GM18867 (cell line): ENCODE measurements around the gene TMCO1.
A peak's percentile ranks its signal among the peaks of the same experiment; 100 is the strongest.
"Not testable (repeated sequence)": the region's sequence is repeated elsewhere in the genome, so short reads cannot be mapped to it uniquely, and the experiment has no call there.

Experiments
- ATAC-seq: cut with Tn5 transposase; IDR thresholded peaks from one replicate; pipeline ENCODE4 v1.9.1; 2021; ENCODE audit warnings: mild to moderate bottlenecking, moderate library complexity; ENCODE audit not compliant: unreplicated experiment

Gene TMCO1, protein sequence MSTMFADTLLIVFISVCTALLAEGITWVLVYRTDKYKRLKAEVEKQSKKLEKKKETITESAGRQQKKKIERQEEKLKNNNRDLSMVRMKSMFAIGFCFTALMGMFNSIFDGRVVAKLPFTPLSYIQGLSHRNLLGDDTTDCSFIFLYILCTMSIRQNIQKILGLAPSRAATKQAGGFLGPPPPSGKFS

DNA sequence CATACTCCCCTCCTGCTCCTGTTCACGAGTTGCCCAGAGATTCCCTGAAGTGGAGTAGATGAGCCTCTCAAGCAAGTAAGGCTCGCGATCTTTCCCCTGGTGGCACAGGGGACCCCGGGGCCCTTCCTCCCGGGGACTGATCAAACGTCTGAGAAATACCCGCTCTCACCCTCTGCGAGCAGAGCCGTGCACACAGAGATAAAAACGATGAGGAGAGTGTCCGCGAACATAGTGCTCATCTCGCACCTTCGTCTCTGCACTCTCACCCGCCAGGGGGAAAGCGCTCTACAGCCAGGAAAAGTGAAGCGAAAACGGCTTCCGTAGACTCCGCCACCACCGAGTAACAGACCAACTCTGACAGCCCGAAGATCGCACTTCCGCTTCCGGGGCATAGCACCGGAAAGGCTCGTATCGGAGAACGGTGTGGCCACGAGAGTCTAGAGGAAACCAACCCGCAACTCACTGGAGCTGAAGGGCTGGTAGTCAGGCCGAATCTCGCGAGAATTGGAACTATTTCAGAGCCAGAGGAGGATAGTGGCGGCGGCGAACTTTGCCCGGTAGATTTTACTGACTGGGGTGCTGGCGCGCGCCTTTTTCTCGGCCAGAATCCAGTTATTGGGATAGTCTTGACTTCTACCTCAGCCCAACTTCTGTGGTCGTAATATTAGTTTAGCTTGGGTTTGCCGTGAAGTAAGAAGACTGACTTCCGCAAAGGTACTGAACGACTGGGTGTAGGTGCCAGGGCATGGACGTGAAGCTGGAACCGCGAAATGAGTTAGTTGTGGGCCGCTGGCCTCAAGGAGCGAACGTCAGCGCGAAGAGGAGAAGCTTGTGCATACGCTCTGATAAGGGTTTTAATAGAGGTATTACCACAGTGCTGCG, at the start of gene TMCO1:
TMCO1 (minus strand) TSS at position 356 of the 882 bp plus-strand sequence; CDS start at position 239, 117 bp downstream.
- ATAC-seq = peak; percentile 99

DNA sequence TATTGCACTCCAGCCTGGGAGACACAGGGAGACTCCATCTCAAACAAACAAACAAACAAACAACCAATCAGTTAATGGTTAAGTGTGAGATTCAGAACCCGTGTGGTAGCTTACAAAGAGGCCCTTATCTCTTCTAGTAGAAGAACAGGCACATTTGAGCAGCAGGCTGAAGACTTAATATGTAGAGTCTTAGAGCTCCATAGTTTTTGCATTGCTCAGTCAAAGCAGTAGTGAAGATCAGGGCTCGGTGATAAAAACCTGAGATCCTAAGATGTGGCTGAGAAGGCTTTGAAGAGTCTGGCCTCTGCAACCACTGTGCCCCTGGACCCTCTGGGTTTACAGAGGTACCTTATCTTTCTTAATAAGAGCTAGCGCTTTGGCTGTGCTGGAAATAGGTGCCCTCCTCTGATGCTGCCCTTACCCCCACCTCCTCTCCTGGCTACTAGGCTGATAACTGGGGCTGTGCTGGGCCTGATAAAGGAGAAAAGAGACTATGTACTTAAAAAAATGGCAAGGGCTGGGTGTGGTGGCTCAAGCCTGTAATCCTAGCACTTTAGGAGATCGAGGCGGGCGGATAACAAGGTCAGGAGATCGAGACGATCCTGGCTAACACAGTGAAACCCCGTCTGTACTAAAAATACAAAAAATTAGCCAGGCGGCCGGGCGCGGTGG, 48.3 kb upstream of the TMCO1 start:
- no peak for ATAC-seq

DNA sequence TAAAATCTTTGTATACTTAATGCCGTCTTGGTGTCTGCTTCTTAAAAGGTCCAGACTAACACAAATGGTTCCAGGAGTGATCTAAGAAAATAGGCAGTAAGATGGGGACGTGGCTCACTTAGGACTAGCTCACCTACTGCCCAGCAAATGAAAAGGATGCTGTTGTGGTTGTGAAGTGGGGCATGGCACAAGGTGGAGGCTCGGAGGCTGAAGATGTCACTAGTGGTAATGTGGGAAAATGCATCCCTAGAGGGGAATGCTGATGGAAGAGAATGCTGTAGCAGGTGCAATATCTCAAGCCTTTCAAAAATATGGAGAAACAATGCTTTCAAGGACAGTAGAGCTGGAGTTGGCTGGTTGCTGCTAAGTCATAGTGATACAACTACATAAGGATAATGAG, 47.5 kb upstream of the TMCO1 start:
- no peak for ATAC-seq

DNA sequence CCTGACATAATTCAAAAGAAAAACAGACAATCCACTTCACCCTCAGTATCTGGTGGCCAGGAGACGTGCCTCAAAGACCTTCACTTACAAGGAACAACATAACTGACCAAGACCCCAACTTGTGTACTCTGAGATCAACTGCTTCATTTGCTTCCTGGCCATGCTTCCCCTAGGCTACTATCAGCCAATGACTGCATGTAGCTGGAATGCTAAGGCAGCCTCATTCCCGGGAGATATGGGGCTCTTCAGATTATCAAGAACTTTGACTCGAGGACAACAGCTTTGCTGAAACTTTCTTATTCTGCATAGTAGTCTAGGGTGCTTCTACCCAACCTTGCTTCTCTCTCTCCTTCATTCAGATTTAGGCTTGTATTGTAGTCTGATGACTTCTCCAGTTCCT, 47.1 kb upstream of the TMCO1 start:
- no peak for ATAC-seq

DNA sequence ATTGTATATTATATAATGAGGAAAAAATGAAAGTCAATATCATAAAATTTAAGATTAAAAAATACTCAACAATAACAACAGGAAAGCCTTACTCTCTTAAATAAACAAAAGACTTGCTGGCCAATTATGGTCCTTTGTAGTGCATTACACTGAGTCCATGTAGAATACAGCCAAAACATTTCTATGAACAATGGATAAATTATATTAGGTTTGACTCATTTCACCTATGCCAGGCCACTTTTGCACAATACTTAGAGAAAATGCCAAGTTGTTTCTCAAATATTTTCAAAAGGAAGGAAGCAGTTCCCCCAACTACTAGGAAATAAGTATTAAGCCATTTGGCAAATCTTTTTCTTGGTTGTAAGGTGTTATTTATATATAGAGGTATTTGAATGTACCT, 38.9 kb upstream of the TMCO1 start:
- no peak for ATAC-seq

DNA sequence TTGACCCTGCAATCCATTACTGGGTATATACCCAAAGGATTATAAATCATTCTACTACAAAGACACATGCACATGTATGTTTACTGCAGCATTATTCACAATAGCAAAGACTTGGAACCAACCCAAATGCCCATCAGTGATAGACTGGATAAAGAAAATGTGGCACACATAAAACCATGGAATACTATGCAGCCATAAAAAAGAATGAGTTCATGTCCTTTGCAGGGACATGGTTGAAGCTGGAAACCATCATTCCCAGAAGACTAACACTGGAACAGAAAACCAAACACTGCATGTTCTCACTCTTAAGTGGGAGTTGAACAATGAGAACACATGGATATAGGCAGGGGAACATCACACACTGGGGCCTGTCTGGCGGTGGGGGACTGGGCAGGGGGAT, 35.8 kb upstream of the TMCO1 start:
- not testable (repeated sequence) for ATAC-seq

DNA sequence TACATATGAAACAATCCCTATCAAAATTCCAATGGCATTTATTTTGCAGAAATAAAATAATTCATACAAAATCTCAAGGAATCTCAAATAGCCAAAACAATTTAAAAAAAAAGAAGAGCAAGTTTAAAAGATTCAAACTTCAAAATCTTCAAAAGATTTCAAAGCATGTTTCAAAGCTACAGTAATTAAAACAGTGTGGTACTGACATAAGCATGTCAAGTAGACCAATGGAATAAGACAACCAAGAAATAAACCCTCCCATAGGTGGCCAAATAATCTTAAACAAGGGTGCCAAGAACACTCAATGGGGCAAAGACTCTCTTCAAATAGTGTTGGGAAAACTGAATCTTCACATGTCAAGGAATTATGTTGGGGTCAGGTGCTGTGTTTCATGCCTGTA, 30.7 kb upstream of the TMCO1 start:
- ATAC-seq = no peak

DNA sequence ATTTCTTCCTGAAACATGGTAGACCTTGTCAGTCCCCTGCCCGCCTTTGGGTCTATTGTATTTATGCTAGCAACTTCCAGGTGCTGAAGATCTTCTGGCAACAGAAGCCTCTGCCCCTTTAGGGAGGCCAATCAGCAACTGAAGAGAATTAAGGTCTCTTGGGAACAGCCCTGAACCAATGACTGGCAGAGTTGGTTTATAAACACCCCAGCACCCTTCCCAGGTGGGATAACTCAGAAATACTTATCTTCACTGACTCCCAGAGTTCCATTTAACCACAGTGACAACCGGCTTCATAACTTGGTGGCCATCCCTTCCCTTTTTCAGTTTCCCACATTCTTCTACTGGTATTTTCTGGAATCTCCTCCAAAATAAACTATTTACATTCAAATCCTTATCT, 27.2 kb upstream of the TMCO1 start:
- no peak for ATAC-seq

DNA sequence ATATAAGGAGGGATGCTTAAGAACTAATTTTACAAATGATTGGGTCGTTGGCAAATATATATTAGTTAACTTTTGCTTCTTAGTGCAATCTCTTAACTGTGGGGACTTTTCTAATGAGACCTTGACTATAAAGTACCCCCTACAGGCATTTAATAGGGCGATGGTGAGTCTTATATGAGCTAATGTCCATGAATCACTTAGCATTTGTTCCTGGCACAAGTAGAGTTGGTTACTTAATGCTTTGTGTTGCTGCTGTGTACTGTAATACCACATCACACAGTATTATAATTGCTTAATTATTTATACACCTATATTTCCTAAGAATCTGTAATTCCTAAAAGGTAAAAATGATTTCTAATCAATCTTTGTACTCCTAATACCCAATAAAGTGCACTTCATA, 25.3 kb upstream of the TMCO1 start:
- no peak for ATAC-seq

DNA sequence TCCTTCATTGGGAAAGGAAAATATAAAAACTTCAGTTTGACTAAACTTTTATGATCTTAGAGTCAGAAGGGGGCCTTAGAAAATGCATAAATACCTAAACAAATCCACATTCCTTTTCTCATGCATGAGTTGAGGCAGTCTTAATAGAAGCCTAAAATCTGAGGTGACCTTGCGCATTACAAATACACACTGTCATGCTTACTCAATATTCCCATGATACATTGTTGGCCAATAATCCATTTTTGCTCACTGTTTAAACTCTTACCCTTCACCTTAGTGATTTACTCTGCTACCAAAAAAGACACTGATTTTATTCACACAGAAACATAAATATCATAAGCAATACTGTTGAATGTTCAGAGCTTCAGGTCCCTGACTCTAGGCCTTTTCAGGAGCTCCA, 19.1 kb upstream of the TMCO1 start:
- no peak for ATAC-seq

DNA sequence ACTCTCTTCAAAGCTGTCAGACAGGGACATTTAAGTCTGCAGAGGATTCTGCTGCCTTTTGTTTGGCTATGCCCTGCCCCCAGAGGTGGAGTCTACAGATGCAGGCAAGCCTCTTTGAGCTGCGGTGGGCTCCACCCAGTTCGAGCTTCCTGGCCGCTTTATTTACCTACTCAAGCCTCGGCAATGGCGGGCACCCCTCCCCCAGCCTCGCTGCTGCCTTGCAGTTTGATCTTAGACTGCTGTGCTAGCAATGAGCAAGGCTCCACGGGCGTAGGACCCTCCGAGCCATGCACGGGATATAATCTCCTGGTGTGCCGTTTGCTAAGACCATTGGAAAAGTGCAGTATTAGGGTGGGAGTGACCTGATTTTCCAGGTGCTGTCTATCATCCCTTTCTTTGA, 14.9 kb upstream of the TMCO1 start:
- not testable (repeated sequence) for ATAC-seq

DNA sequence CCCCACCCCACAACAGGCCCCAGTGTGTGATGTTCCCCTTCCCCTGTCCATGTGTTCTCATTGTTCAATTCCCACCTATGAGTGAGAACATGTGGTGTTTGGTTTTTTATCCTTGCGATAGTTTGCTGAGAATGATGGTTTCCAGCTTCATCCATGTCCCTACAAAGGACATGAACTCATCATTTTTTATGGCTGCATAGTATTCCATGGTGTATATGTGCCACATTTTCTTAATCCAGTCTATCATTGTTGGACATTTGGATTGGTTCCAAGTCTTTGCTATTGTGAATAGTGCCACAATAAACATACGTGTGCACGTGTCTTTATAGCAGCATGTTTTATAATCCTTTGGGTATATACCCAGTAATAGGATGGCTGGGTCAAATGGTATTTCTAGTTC, 9.5 kb upstream of the TMCO1 start:
- ATAC-seq = not testable (repeated sequence)

DNA sequence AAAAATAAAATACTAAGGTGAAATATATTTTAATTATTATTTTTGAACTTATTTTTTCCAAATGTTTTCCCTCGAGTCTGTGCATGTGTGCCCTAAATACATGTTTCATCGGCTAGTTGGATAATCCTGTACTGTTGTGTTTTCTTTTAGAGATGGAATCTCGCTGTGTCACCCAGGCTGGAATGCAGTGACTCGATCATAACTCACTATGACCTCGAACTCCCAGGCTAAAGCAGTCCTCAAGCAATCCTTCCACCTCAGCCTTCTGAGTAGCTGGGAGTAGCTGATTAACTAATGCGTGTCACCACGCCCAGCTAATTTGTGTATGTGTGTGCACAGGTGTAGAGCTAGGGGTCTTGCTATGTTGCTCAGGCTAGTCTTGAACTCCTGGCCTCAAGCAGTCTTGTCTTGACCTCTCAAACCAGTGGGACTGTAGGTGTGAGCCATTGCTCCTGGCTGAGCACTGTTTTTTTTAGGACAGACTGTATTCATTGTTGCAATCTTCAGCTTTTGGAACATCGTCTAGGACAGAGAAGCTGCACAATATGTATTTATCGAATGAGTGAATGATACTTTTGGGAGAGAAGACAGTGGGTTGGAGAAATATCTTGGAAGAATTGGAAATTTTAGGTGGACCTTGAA, 4.8 kb upstream of the TMCO1 start:
- ATAC-seq = no peak

DNA sequence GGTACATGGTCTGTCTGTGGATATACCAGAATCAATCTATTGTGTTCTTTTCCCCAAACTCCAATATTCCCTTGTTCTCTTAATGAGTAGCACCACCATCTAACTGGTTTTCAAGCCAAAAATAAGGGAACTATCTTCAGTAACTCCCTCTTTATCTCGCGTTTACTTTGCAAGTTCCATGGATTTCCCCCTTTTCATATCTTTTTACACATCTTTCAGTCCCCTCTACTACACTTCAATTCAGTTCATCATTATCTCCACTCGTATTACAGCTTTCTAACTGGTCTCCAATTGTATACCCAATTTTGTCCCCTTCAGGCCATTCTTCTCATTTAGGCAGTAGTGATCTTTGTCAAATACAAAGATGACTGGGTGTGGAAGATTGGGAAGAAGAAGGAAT, 4.1 kb upstream of the TMCO1 start:
- ATAC-seq = no peak

DNA sequence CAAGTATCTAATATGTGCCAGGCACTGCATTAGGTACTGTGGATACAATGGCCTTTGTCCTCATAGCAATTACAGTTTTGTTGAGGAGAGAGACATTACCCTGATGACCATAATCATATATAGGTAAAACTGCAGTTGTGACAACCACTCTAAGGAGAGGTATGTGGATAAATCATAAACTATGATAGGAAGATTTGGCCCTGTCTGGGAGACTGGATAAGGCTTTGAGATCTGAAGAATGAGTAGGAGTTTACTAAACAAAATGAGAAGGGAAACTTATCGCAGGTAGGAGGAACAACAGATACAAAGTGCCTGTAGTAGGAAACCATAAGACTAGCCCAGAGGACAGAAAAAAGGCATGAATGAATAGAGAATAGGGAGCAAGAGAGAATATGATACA, 4.4 kb downstream of the TMCO1 start:
- no peak for ATAC-seq

DNA sequence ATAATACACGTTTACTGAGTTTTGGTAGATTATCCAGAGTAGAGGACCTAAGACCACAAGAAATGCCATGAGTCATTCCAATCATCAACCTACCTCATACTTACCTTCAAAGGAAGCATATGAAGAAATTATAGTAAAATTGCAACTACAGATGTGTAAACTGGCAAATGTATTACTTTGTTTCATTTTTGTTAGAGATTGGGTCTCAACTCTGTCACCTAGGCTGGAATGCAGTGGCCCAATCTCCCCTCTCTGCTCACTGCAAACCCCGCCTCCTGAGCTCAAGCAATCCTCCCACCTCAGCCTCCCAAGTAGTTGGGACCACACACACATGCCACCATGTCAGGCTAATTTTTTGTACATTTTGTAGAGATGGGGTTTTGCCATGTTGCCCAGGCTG, 5.2 kb downstream of the TMCO1 start:
- ATAC-seq = no peak

DNA sequence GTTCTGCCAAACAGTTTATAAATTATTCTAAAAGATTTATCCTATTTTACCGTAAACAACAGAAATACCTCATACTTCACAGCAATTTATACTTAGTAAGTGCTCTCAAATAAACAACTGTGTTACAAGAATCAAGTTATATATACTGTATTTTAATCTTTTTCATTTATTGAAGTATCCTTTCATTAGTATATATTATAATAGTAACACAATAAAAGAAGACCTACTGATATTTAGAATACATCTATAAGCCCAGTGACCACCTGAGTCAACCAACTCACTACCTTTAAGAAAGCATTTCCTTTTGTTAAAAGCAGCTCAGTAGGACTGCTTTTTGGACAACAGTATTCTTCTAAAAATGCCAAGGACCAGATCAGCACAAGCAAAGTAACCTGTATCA, 5.9 kb downstream of the TMCO1 start:
- ATAC-seq = no peak

DNA sequence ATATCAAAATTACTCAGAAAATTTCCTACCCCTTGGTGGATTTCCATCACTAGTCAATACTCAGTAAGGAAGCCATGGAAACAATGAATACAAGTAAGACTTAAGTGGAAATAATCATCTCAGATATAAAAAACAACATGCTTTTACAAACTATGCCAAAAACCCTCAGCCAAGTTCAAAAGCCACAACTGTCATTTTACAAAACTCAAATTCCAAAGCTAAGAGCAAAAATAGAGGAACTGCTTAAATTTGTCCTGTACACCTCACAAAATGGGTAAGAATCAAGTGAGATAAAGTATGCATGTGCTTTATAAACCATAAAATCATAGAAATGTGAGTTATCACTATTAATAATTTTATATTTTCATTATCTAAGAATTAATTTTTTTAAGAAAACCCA, 9.6 kb downstream of the TMCO1 start:
- no peak for ATAC-seq

DNA sequence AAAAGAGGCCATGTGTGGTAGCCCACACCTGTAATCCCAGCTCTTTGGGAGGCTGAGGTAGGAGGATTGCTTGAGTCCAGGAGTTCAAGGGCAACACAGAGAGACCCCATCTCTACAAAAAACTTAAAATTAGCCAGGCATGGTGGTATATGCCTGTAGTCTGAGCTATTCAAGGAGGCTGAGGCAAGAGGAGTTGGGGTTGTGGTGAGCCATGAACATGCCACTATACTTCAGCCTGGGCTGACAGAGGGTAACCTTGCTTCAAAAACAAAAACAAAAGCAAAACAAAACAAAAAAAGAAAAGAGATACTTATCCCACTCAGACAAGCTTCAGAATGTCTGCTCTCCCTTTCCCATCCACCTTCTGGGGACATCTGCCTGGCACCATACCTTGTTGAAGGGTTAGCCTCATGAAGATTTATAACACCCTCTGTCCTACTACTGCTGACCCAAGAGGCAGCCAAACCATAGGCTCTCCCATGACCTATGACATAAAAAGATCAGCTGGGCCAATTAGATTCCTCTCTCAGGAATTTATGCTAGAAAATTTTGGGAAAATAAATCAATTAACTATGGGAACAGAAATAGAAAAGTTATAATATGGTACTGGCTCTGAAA, 13.2 kb downstream of the TMCO1 start:
- peak; percentile 27 for ATAC-seq

DNA sequence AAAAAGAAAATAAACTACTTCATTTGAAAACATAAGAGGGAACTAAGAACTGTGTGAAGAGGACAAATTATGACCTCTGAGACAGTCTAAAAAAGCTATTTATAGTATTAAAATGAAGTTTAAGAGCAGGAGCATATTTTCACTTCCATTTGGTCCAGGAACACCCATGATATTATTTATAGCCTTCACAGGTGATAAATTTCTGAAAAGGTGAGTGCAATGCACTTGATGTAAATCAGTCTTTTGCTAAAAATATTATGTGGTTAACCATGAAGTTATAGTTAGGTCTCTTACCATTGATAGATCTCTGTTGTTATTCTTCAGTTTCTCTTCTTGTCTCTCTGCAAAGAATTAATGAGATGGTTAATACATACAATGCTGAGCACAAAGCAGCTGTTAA, 14.7 kb downstream of the TMCO1 start:
- ATAC-seq = peak; percentile 93

DNA sequence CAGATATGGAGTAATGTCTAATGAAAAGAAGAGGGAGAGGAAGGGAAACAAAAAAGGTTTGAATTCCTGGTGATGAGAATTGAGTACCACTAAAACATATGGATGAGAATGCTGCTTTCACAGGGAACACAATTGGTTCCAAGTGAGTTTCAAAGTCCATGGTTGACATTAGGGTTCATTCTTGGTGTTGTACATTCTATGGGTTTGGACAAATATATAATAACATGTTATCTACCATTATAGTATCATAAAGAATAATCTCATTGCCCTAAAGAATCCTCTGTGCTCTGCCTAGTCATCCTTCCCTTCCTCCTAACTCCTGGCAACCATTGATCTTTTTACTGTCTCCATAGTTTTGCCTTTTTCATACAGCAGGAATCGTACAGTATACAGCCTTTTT, 20.1 kb downstream of the TMCO1 start:
- ATAC-seq = no peak
